Gastrocnemius medialis (tissue), 4 donors: ENCODE results near the gene ZSCAN10.

Source experiments
- POLR2A ChIP-seq, 2 donors: fragments of 450-650 bp; IDR thresholded peaks; one replicate each; pipeline ENCODE4 v1.6.1; 2017; ENCODE audit warnings: antibody characterized with exemption in 2 of 2, mild to moderate bottlenecking in 2 of 2, moderate library complexity in 2 of 2
- TF ChIP-seq, protein P1 (sequence below), 5 experiments: fragments of 450-650 bp in 3 of 5; fragments of 200-600 bp in 2 of 5; sonication (generic) in 2 of 5; IDR thresholded peaks in 4 of 5; conservative IDR thresholded peaks in 1 of 5; 1 replicate in 4 of 5; 2 replicates in 1 of 5; pipeline ENCODE4 v1.5.1; 2016 to 2019; ENCODE audit warnings: antibody characterized with exemption in 5 of 5, mild to moderate bottlenecking in 3 of 5, moderate library complexity in 3 of 5

DNA sequence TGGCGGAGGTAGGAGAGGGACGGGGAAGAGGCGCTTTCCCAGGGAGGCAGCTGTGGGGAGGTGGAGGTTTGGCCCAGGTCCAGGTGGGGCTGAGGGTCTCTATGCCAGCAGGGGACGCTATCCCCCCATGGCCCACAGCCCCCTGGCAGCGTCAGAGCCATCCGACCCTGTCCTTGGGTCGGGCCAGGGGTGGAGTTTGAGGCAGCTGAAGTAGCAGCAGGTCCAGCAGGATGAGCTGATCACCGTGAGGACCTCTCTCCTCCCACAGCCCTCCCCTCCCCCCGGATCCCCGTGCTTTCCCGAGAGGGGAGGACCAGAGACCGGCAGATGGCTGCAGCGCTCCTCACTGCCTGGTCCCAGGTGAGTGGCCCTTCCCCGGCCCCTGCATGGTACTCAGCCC, 16.5 kb upstream of the ZSCAN10 start:
- TF ChIP-seq, protein P1, sequence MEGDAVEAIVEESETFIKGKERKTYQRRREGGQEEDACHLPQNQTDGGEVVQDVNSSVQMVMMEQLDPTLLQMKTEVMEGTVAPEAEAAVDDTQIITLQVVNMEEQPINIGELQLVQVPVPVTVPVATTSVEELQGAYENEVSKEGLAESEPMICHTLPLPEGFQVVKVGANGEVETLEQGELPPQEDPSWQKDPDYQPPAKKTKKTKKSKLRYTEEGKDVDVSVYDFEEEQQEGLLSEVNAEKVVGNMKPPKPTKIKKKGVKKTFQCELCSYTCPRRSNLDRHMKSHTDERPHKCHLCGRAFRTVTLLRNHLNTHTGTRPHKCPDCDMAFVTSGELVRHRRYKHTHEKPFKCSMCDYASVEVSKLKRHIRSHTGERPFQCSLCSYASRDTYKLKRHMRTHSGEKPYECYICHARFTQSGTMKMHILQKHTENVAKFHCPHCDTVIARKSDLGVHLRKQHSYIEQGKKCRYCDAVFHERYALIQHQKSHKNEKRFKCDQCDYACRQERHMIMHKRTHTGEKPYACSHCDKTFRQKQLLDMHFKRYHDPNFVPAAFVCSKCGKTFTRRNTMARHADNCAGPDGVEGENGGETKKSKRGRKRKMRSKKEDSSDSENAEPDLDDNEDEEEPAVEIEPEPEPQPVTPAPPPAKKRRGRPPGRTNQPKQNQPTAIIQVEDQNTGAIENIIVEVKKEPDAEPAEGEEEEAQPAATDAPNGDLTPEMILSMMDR (IDR thresholded peaks at IDR 0.05 in 4 of 5, conservative IDR thresholded peaks at IDR 0.05 in 1 of 5), result no peak
- no peak for TF ChIP-seq POLR2A (IDR thresholded peaks at IDR 0.05)
